OCI-LY1 (cell line): Measurements from ENCODE around the gene NDUFA3.

Source experiments
- H2AFZ ChIP-seq: fragments of 200-600 bp; sonication (generic), shearing (Covaris generic); 2 replicates; pipeline ENCODE4 v1.6.0; 2014; ENCODE audit warnings: antibody characterized with exemption, mild to moderate bottlenecking, low read length
- H3F3A ChIP-seq: fragments of 200-600 bp; sonication (generic), shearing (Covaris generic); 2 replicates; pipeline ENCODE4 v1.6.0; 2014; ENCODE audit warnings: mild to moderate bottlenecking, antibody characterized with exemption, low read length, moderate library complexity; ENCODE audit not compliant: insufficient read depth
- H3K27ac ChIP-seq: fragments of 200-600 bp; sonication (generic); 2 replicates; pipeline ENCODE4 v1.5.1; 2014; ENCODE audit warnings: low read length, mixed run types, mild to moderate bottlenecking, low read depth; ENCODE audit not compliant: poor library complexity, severe bottlenecking
- H3K27me3 ChIP-seq: fragments of 200-600 bp; sonication (generic); 2 replicates; pipeline ENCODE4 v1.6.0; 2014; ENCODE audit warnings: antibody characterized with exemption, mild to moderate bottlenecking, low read length, moderate library complexity; ENCODE audit not compliant: insufficient read depth
- H3K36me3 ChIP-seq: fragments of 200-600 bp; sonication (generic); 2 replicates; pipeline ENCODE4 v1.6.1; 2014; ENCODE audit warnings: mild to moderate bottlenecking, antibody characterized with exemption, low read length, moderate library complexity, mixed read lengths; ENCODE audit not compliant: insufficient read depth
- H3K4me1 ChIP-seq: fragments of 200-600 bp; sonication (generic); 2 replicates; pipeline ENCODE4 v1.5.1; 2014; ENCODE audit warnings: mild to moderate bottlenecking, low read length, moderate library complexity; ENCODE audit not compliant: insufficient read depth, severe bottlenecking
- H3K4me2 ChIP-seq: fragments of 200-600 bp; sonication (generic), shearing (Covaris generic); 2 replicates; pipeline ENCODE4 v1.6.1; 2014; ENCODE audit warnings: low read length
- H3K4me3 ChIP-seq: fragments of 200-600 bp; sonication (generic); 2 replicates; pipeline ENCODE4 v1.5.1; 2014; ENCODE audit warnings: low read length, low read depth, mild to moderate bottlenecking, mixed read lengths; ENCODE audit not compliant: poor library complexity, severe bottlenecking
- H3K79me2 ChIP-seq: fragments of 200-600 bp; shearing (Covaris generic); 2 replicates; pipeline ENCODE4 v1.6.1; 2016; ENCODE audit warnings: mixed run types, low read length, mixed read lengths; ENCODE audit not compliant: insufficient read depth
- H3K9ac ChIP-seq: fragments of 200-600 bp; sonication (generic), shearing (Covaris generic); 2 replicates; pipeline ENCODE4 v1.6.1; 2014; ENCODE audit warnings: mild to moderate bottlenecking, low read length, mixed read lengths
- H3K9me2 ChIP-seq: fragments of 200-600 bp; sonication (generic), shearing (Covaris generic); 2 replicates; pipeline ENCODE4 v1.6.1; 2014; ENCODE audit warnings: low read depth, mild to moderate bottlenecking, low read length, mixed read lengths
- H3K9me3 ChIP-seq: fragments of 200-600 bp; shearing (Covaris generic); 2 replicates; pipeline ENCODE4 v1.6.1; 2014; ENCODE audit warnings: low read length, mixed read lengths
- H4K20me1 ChIP-seq: fragments of 200-600 bp; sonication (generic), shearing (Covaris generic); 2 replicates; pipeline ENCODE4 v1.6.0; 2016; ENCODE audit warnings: mild to moderate bottlenecking, low read length; ENCODE audit not compliant: insufficient read depth
- CTCF ChIP-seq: fragments of 200-600 bp; sonication (generic), shearing (Covaris generic); IDR thresholded peaks from 2 replicates; pipeline ENCODE4 v1.5.1; 2017; ENCODE audit warnings: mild to moderate bottlenecking, antibody characterized with exemption, low read length, moderate library complexity, mixed read lengths
- EZH2 ChIP-seq: fragments of 200-600 bp; sonication (generic), shearing (Covaris generic); IDR thresholded peaks from 2 replicates; pipeline ENCODE4 v1.8.0; 2017; ENCODE audit warnings: borderline replicate concordance, mixed run types, mild to moderate bottlenecking, antibody characterized with exemption, low read length, moderate library complexity, mixed read lengths

Gene NDUFA3

GRCh38 chr19:54152267-54152666 lies 49.6 kb downstream of the NDUFA3 start:
- Histone ChIP-seq H3K36me3 (peaks cover 98% of the 10 kb centered on the region), H3F3A (no peaks in the 10 kb centered on the region)
- no peak for TF ChIP-seq CTCF
- no peak for TF ChIP-seq EZH2

GRCh38 chr19:54152878-54153524 lies 50.3 kb downstream of the NDUFA3 start:
- H3K79me2 ChIP-seq, result no peaks in the 10 kb centered on the region
- no peak for TF ChIP-seq EZH2
- no peaks in the 10 kb centered on the region for H3K9me2 ChIP-seq
- no peak overlapping the region for H3K4me2 ChIP-seq
- no peaks in the 10 kb centered on the region for H4K20me1 ChIP-seq
- no peak overlapping the region for H2AFZ ChIP-seq
- H3K4me3 ChIP-seq, result no peak overlapping the region
- H3K27ac ChIP-seq, result no peak overlapping the region
- no peaks in the 10 kb centered on the region for H3K4me1 ChIP-seq
- H3K36me3 ChIP-seq, result peaks cover 94% of the 10 kb centered on the region
- H3K9ac ChIP-seq, result no peak overlapping the region
- no peaks in the 10 kb centered on the region for H3F3A ChIP-seq
- H3K9me3 ChIP-seq, result no peaks in the 10 kb centered on the region
- H3K27me3 ChIP-seq, result no peaks in the 10 kb centered on the region

More at GRCh38 chr19:54152267-54152666, 49.6 kb downstream of the NDUFA3 start:
- Histone ChIP-seq H3K4me2 (no peak overlapping the region), H3K9me2 (no peaks in the 10 kb centered on the region), H2AFZ (no peak overlapping the region), H3K9me3 (no peaks in the 10 kb centered on the region), H3K4me1 (no peaks in the 10 kb centered on the region), H3K27ac (no peak overlapping the region), H4K20me1 (no peaks in the 10 kb centered on the region), H3K9ac (no peak overlapping the region), H3K4me3 (no peak overlapping the region), H3K79me2 (no peaks in the 10 kb centered on the region), H3K27me3 (no peaks in the 10 kb centered on the region)

GRCh38 chr19:54153731-54154326 lies 51.2 kb downstream of the NDUFA3 start:
- Histone ChIP-seq H3K9me2 (no peaks in the 10 kb centered on the region), H3K4me1 (peaks cover 7% of the 10 kb centered on the region), H2AFZ (no peak overlapping the region), H3F3A (no peaks in the 10 kb centered on the region), H4K20me1 (no peaks in the 10 kb centered on the region), H3K79me2 (no peaks in the 10 kb centered on the region), H3K9ac (no peak overlapping the region), H3K36me3 (peaks cover 87% of the 10 kb centered on the region), H3K27ac (no peak overlapping the region), H3K4me2 (no peak overlapping the region), H3K27me3 (no peaks in the 10 kb centered on the region), H3K9me3 (no peaks in the 10 kb centered on the region), H3K4me3 (no peak overlapping the region)
- TF ChIP-seq EZH2 (no peak), CTCF (no peak)
